Measurements from ENCODE around the gene HUS1B.

GRCh38 chr6:667253-667927 is 10.5 kb upstream of the HUS1B start:
- TF ChIP-seq MYC (IDR thresholded peaks at IDR 0.05; ENCODE audit: low read depth, low read length) (no peak), JUN (IDR thresholded peaks at IDR 0.05; ENCODE audit: borderline replicate concordance, insufficient read depth, insufficient read length, low read depth) (no peak), CTCF (IDR thresholded peaks at IDR 0.05; ENCODE audit: extremely low read depth in 1 of 2, insufficient read depth in 1 of 2, low read depth in 1 of 2, low read length in 2 of 2) (no peak), GATA2 (IDR thresholded peaks at IDR 0.05; ENCODE audit: insufficient read depth, insufficient read length, low read depth, low read length) (no peak), EZH2 (IDR thresholded peaks at IDR 0.05; ENCODE audit: borderline replicate concordance, low read depth, low read length, severe bottlenecking) (no peak), POLR2AphosphoS5 (IDR thresholded peaks at IDR 0.05; ENCODE audit: insufficient read depth, low read depth, low read length) (no peak), POLR2A (IDR thresholded peaks at IDR 0.05; ENCODE audit: low read depth, low read length) (no peak)

Measured in endothelial cell of umbilical vein (primary cell).